HCT116 (cell line): ENCODE measurements around the gene AGBL1. TPM values are rescaled to one million over a fixed set of nuclear protein-coding genes. Genes with fewer than 3 reads are reported as not detected.

ENCODE experiments used
- ATAC-seq: fragments of 200-7000 bp; cut with Tn5 transposase; 2 replicates; pipeline ENCODE4 v1.9.1; 2020; ENCODE audit warnings: mild to moderate bottlenecking, moderate library complexity
- BruUV-seq: library from RNA; stranded (reverse); fragments of 400-500 nt; replicated peaks from 2 replicates; lab custom pipeline; 2021; lab: Mats Ljungman, UMichigan
- CTCF ChIA-PET: fragments of 300-600 bp; sonication (Branson Sonifier 250); formaldehyde crosslinking; loops from one replicate; lab custom pipeline; 2021; ENCODE audit warnings: antibody characterized with exemption; lab: Charles Lee
- POLR2A ChIA-PET: fragments of 300-600, 350-600 bp; sonication (Branson Sonifier 250); formaldehyde crosslinking; loops from one replicate; lab custom pipeline; 2021; ENCODE audit warnings: antibody characterized with exemption; lab: Charles Lee
- RAD21 ChIA-PET, 2 experiments: fragments of 300-600 bp; sonication (Branson Sonifier 250); formaldehyde crosslinking; loops; one replicate each; lab custom pipeline; 2023; ENCODE audit warnings: low total read pairs in 2 of 2; ENCODE audit not compliant: uncharacterized antibody in 2 of 2, unreplicated experiment in 2 of 2, low non-redundant PET in 1 of 2; lab: Charles Lee
- DNase-seq: peaks from one replicate; pipeline ENCODE4 v3.0.0-alpha.2; 2010; ENCODE audit warnings: low read depth, low spot score
- H2AFZ ChIP-seq: fragments of 200-600 bp; shearing (Covaris generic), sonication (generic); 2 replicates; pipeline ENCODE4 v1.6.1; 2017; ENCODE audit warnings: low read depth, mixed run types, mixed read lengths, antibody characterized with exemption, low read length; ENCODE audit not compliant: poor library complexity, severe bottlenecking
- H3K27ac ChIP-seq: 2 replicates; pipeline ENCODE4 v1.5.1; 2012; ENCODE audit warnings: low read depth, low read length
- H3K27me3 ChIP-seq: fragments of 200-600 bp; sonication (generic); 2 replicates; pipeline ENCODE4 v1.6.1; 2016; ENCODE audit warnings: mixed run types, low read length, mixed read lengths; ENCODE audit not compliant: insufficient read depth
- H3K36me3 ChIP-seq, 2 experiments: fragments of 200-500 bp in 1 of 2; fragments of 200-600 bp in 1 of 2; sonication (Bioruptor generic) in 1 of 2; sonication (generic) in 1 of 2; 2 replicates each; pipeline versions ENCODE4 v1.5.1 to v1.6.1; 2014 to 2016; ENCODE audit warnings: low read length in 2 of 2, inconsistent platforms in 1 of 2, mixed read lengths in 1 of 2, mixed run types in 1 of 2; ENCODE audit not compliant: insufficient read depth in 2 of 2, control insufficient read depth in 1 of 2
- H3K4me1 ChIP-seq, 2 experiments: fragments of 200-600 bp in 1 of 2; sonication (generic) in 1 of 2; 2 replicates each; pipeline versions ENCODE4 v1.5.1 to v1.6.1; 2012 to 2017; ENCODE audit warnings: low read length in 2 of 2, inconsistent platforms in 1 of 2, mild to moderate bottlenecking in 1 of 2, mixed read lengths in 1 of 2, mixed run types in 1 of 2, moderate library complexity in 1 of 2; ENCODE audit not compliant: insufficient read depth in 2 of 2, control insufficient read depth in 1 of 2
- H3K4me2 ChIP-seq: fragments of 200-600 bp; sonication (generic); 2 replicates; pipeline ENCODE4 v1.6.1; 2017; ENCODE audit warnings: mixed run types, low read length, mixed read lengths
- H3K4me3 ChIP-seq, 2 experiments: fragments of 200-600 bp in 1 of 2; sonication (generic) in 1 of 2; replicated peaks in 1 of 2; 2 replicates each; pipeline ENCODE4 v1.5.1; 2011 to 2016; ENCODE audit warnings: low read length in 2 of 2, control low read depth in 1 of 2, low read depth in 1 of 2, mild to moderate bottlenecking in 1 of 2, mixed read lengths in 1 of 2, mixed run types in 1 of 2
- H3K79me2 ChIP-seq: fragments of 200-600 bp; sonication (generic); 2 replicates; pipeline ENCODE4 v1.6.1; 2017; ENCODE audit warnings: mild to moderate bottlenecking, mixed run types, low read length, moderate library complexity, mixed read lengths; ENCODE audit not compliant: insufficient read depth
- H3K9ac ChIP-seq: fragments of 200-600 bp; sonication (generic); 2 replicates; pipeline ENCODE4 v1.6.1; 2016; ENCODE audit warnings: low read length, mixed read lengths
- H3K9me2 ChIP-seq: fragments of 200-600 bp; sonication (generic), shearing (Covaris generic); 2 replicates; pipeline ENCODE4 v1.6.1; 2017; ENCODE audit warnings: mixed run types, mild to moderate bottlenecking, moderate library complexity; ENCODE audit not compliant: insufficient read depth
- H3K9me3 ChIP-seq, 2 experiments: fragments of 200-500 bp in 1 of 2; fragments of 200-600 bp in 1 of 2; sonication (Bioruptor generic) in 1 of 2; sonication (generic) in 1 of 2; 2 replicates each; pipeline ENCODE4 v1.6.1; 2014 to 2017; ENCODE audit warnings: low read length in 2 of 2, mixed read lengths in 2 of 2, inconsistent platforms in 1 of 2, low read depth in 1 of 2, mild to moderate bottlenecking in 1 of 2, mixed run types in 1 of 2, moderate library complexity in 1 of 2; ENCODE audit not compliant: control insufficient read depth in 1 of 2, insufficient read depth in 1 of 2
- H4K20me1 ChIP-seq: fragments of 200-600 bp; sonication (generic), shearing (Covaris generic); 2 replicates; pipeline ENCODE4 v1.6.1; 2017; ENCODE audit warnings: mixed run types, mild to moderate bottlenecking, moderate library complexity; ENCODE audit not compliant: insufficient read depth
- CBX3 ChIP-seq: IDR thresholded peaks from 2 replicates; pipeline ENCODE4 v1.6.1; 2012; ENCODE audit warnings: low read depth
- ELF1 ChIP-seq: IDR thresholded peaks from 2 replicates; pipeline ENCODE4 v1.6.1; 2012; ENCODE audit warnings: low read depth, borderline replicate concordance
- EZH2phosphoT487 ChIP-seq: fragments of 200-600 bp; IDR thresholded peaks from 2 replicates; pipeline ENCODE4 v1.6.1; 2018; ENCODE audit warnings: antibody characterized with exemption, borderline replicate concordance
- RAD21 ChIP-seq: IDR thresholded peaks from 2 replicates; pipeline ENCODE4 v1.6.1; 2012; ENCODE audit warnings: low read depth, mild to moderate bottlenecking
- SIN3A ChIP-seq: IDR thresholded peaks from 2 replicates; pipeline ENCODE4 v1.6.1; 2012; ENCODE audit warnings: low read depth
- SP1 ChIP-seq: IDR thresholded peaks from 2 replicates; pipeline ENCODE4 v1.6.1; 2012; ENCODE audit warnings: low read depth
- SRF ChIP-seq: IDR thresholded peaks from 2 replicates; pipeline ENCODE4 v1.6.1; 2012; ENCODE audit warnings: low read depth
- TCF7L2 ChIP-seq: IDR thresholded peaks from 2 replicates; pipeline ENCODE4 v1.7.0; 2011; ENCODE audit warnings: borderline replicate concordance, inconsistent platforms; ENCODE audit not compliant: insufficient read depth, insufficient read length; ENCODE audit errors: extremely low read depth
- ZNF274 ChIP-seq: fragments of 200-500 bp; sonication (Bioruptor generic); IDR thresholded peaks from 2 replicates; pipeline ENCODE4 v1.6.1; 2014; ENCODE audit warnings: mild to moderate bottlenecking, low read depth, low read length, inconsistent platforms
- intact Hi-C: fragments of 100-400 bp; cut with micrococcal nuclease; formaldehyde crosslinking; loops from 2 replicates; pipeline ENCODE4 v1.10.0; 2022
- total RNA-seq: library from RNA; stranded (reverse); gene quantifications from one replicate; pipeline ENCODE4 v1.2.1, GENCODE V29; 2021; ENCODE audit not compliant: unreplicated experiment
- TF ChIP-seq, protein P1 (sequence below), 3 experiments: fragments of 200-600 bp in 1 of 3; sonication (generic) in 1 of 3; IDR thresholded peaks in 2 of 3; conservative IDR thresholded peaks in 1 of 3; 2 replicates each; pipeline ENCODE4 v1.5.1; 2012 to 2017; ENCODE audit warnings: low read depth in 2 of 3, low read length in 2 of 3, antibody characterized with exemption in 1 of 3, borderline replicate concordance in 1 of 3, control low read depth in 1 of 3, mild to moderate bottlenecking in 1 of 3, mixed read lengths in 1 of 3, mixed run types in 1 of 3, moderate library complexity in 1 of 3; ENCODE audit not compliant: insufficient read depth in 1 of 3
- TF ChIP-seq, protein P2 (sequence below): IDR thresholded peaks from 2 replicates; pipeline ENCODE4 v1.6.1; 2012

AGBL1 gene
- total RNA-seq, 1 experiment from 2014 or later: not detected

DNA sequence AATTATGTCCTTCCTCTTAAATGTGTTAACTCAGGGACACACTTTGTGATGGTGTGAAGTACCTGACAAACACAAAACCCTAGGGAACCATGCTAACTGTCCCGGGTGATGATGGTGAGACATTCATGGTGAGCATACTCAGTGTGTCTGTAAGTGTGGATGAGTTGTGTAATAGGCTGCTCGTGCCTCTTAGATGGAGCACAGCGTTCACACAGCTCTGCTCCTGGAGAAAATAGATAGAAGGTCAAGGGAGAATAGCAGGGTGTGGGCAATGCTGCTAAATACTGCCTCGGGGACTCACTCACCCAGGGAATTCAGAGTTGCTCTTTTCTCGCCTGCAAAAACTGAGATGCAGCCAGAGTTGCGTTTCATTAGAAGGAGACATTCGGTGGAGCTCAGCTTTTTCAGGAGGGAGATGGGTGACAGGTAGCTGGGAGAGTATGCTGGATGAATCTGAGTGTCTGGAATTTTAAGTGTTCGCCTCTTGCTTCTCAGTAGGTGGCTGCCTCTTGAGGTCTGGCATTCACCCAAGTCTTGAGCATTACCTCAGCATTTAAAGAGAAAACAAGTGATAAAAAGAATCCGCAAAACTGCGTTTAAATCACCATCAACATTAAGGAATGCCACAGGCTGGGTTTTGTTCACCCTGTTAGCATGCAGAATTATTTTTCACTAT is 813.2 kb downstream of the AGBL1 start:
- CTCF ChIA-PET: no interaction called here
- H2AFZ ChIP-seq: no peak overlapping the region
- no peak overlapping the region for H3K4me2 ChIP-seq
- no peaks in the 10 kb centered on the region for H3K79me2 ChIP-seq
- H3K27ac ChIP-seq: no peak overlapping the region
- no peak for DNase-seq
- intact Hi-C loops: no loop called here
- no peaks in the 10 kb centered on the region for H4K20me1 ChIP-seq
- BruUV-seq: no TSS peak
- RAD21 ChIA-PET: no interaction called here
- no peak overlapping the region for H3K9ac ChIP-seq
- no peaks in the 10 kb centered on the region for H3K36me3 ChIP-seq
- no peak for ATAC-seq
- TF ChIP-seq, protein P1, sequence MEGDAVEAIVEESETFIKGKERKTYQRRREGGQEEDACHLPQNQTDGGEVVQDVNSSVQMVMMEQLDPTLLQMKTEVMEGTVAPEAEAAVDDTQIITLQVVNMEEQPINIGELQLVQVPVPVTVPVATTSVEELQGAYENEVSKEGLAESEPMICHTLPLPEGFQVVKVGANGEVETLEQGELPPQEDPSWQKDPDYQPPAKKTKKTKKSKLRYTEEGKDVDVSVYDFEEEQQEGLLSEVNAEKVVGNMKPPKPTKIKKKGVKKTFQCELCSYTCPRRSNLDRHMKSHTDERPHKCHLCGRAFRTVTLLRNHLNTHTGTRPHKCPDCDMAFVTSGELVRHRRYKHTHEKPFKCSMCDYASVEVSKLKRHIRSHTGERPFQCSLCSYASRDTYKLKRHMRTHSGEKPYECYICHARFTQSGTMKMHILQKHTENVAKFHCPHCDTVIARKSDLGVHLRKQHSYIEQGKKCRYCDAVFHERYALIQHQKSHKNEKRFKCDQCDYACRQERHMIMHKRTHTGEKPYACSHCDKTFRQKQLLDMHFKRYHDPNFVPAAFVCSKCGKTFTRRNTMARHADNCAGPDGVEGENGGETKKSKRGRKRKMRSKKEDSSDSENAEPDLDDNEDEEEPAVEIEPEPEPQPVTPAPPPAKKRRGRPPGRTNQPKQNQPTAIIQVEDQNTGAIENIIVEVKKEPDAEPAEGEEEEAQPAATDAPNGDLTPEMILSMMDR (IDR thresholded peaks at IDR 0.05 in 2 of 3, conservative IDR thresholded peaks at IDR 0.05 in 1 of 3; ENCODE audit: borderline replicate concordance in 1 of 3, insufficient read depth in 1 of 3, low read depth in 2 of 3, low read length in 2 of 3): no peak
- no peak for TF ChIP-seq ELF1
- no peak for TF ChIP-seq SP1
- no peak for TF ChIP-seq TCF7L2
- TF ChIP-seq EZH2phosphoT487: no peak
- TF ChIP-seq, protein P2, sequence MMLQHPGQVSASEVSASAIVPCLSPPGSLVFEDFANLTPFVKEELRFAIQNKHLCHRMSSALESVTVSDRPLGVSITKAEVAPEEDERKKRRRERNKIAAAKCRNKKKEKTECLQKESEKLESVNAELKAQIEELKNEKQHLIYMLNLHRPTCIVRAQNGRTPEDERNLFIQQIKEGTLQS: no peak
- no peak for TF ChIP-seq SRF
- TF ChIP-seq CBX3: no peak
- TF ChIP-seq ZNF274: no peak
- TF ChIP-seq SIN3A: no peak
- TF ChIP-seq RAD21: no peak
- H3K9me3 ChIP-seq: peaks cover 3 to 14% of the 10 kb centered on the region in 2 experiments; a peak in 2 of 4 replicates
- POLR2A ChIA-PET: no interaction called here
- no peaks in the 10 kb centered on the region for H3K4me1 ChIP-seq
- H3K9me2 ChIP-seq: no peaks in the 10 kb centered on the region
- H3K4me3 ChIP-seq: no peak overlapping the region
- no peaks in the 10 kb centered on the region for H3K27me3 ChIP-seq
